Caco-2 (cell line): ENCODE data around the gene RUNX2. TPM values are rescaled to one million over a fixed set of nuclear protein-coding genes. Genes with fewer than 3 reads are reported as not detected.

ENCODE experiments used
- BruUV-seq: library from RNA; stranded (reverse); fragments of 400-500 nt; replicated peaks from 2 replicates; lab custom pipeline; 2021; lab: Mats Ljungman, UMichigan
- CTCF ChIA-PET: fragments of 300-600 bp; sonication (Branson Sonifier 250); formaldehyde crosslinking; loops from one replicate; lab custom pipeline; 2022; ENCODE audit warnings: antibody characterized with exemption; lab: Charles Lee
- POLR2A ChIA-PET: fragments of 300-600 bp; sonication (Branson Sonifier 250); formaldehyde crosslinking; loops from one replicate; lab custom pipeline; 2022; ENCODE audit warnings: antibody characterized with exemption; lab: Charles Lee
- DNase-seq, 2 experiments: peaks; one replicate each; pipeline versions ENCODE4 v3.0.0 to v3.0.0-alpha.2; 2020 to 2022
- H3K27me3 ChIP-seq: replicated peaks from 2 replicates; pipeline ENCODE4 v1.6.0; 2011; ENCODE audit warnings: low read length; ENCODE audit not compliant: control insufficient read depth, insufficient read depth
- H3K36me3 ChIP-seq: 2 replicates; pipeline ENCODE4 v1.5.1; 2011; ENCODE audit warnings: low read length; ENCODE audit not compliant: control insufficient read depth, insufficient read depth
- H3K4me1 ChIP-seq: fragments of 250-450 bp; sonication (Bioruptor Pico); 2 replicates; pipeline ENCODE4 v1.5.1; 2020; ENCODE audit warnings: mild to moderate bottlenecking
- H3K4me3 ChIP-seq: 2 replicates; pipeline ENCODE4 v1.5.1; 2011; ENCODE audit warnings: low read depth, mild to moderate bottlenecking, control low read depth, low read length
- H3K9me3 ChIP-seq: fragments of 250-450 bp; sonication (Bioruptor Pico); 2 replicates; pipeline ENCODE4 v1.5.1; 2020; ENCODE audit warnings: mild to moderate bottlenecking, moderate library complexity
- H3K27ac Mint-ChIP-seq: one replicate; pipeline ENCODE4 v1.8.0; 2022; ENCODE audit warnings: mixed read lengths; ENCODE audit not compliant: unreplicated experiment
- H3K27me3 Mint-ChIP-seq: one replicate; pipeline ENCODE4 v1.8.0; 2022; ENCODE audit warnings: mixed read lengths; ENCODE audit not compliant: insufficient read depth, unreplicated experiment
- H3K36me3 Mint-ChIP-seq: one replicate; pipeline ENCODE4 v1.8.0; 2022; ENCODE audit warnings: mild to moderate bottlenecking, mixed read lengths; ENCODE audit not compliant: insufficient read depth, unreplicated experiment
- H3K4me1 Mint-ChIP-seq: one replicate; pipeline ENCODE4 v1.8.0; 2022; ENCODE audit warnings: low read depth, mixed read lengths; ENCODE audit not compliant: unreplicated experiment
- H3K4me3 Mint-ChIP-seq: one replicate; pipeline ENCODE4 v1.8.0; 2022; ENCODE audit warnings: mild to moderate bottlenecking, moderate library complexity, mixed read lengths; ENCODE audit not compliant: unreplicated experiment
- H3K9me3 Mint-ChIP-seq: one replicate; pipeline ENCODE4 v1.8.0; 2022; ENCODE audit warnings: mixed read lengths; ENCODE audit not compliant: unreplicated experiment
- intact Hi-C: fragments of 100-400 bp; cut with micrococcal nuclease; formaldehyde crosslinking; loops from one replicate; pipeline ENCODE4 v1.10.0; 2022; ENCODE audit not compliant: unreplicated experiment
- total RNA-seq: library from RNA; stranded (reverse); gene quantifications from 2 replicates; pipeline ENCODE4 v1.2.3, GENCODE V29; 2022
- TF ChIP-seq, protein P1 (sequence below), 2 experiments: fragments of 200-600 bp in 1 of 2; IDR thresholded peaks; 1 replicate in 1 of 2; 2 replicates in 1 of 2; pipeline versions ENCODE4 v1.5.1 to v1.8.0; 2011 to 2022; ENCODE audit warnings: antibody characterized with exemption in 1 of 2, control low read depth in 1 of 2, inconsistent platforms in 1 of 2, low read depth in 1 of 2, low read length in 1 of 2, mild to moderate bottlenecking in 1 of 2, moderate library complexity in 1 of 2; ENCODE audit not compliant: insufficient read depth in 1 of 2, severe bottlenecking in 1 of 2, unreplicated experiment in 1 of 2

RUNX2 gene
- total RNA-seq, 1 experiment from 2014 or later, result not detected

DNA sequence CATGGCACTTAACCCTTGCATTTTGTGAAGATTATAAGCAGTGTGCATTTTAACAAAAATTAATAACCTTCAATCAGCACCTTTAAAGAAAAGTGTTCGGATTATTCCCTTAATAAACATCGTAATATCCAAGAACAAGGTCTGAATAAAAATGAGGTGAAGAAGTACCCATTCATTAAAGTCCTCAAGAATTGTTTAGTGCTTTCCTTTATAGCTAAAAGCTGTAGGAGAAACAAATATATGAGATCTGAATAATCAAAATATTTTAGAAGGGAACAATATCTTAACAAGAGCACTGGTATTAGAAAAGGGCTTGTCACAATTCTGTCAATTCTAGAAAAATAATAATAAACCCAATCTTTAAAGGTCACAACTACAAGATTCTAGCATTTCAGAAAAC is 217.3 kb downstream of the RUNX2 start:
- H3K9me3 ChIP-seq, result no peaks in the 10 kb centered on the region
- Mint-ChIP-seq H3K4me3 (no peak overlapping the region), H3K27ac (no peak overlapping the region), H3K4me1 (no peaks in the 10 kb centered on the region), H3K9me3 (no peaks in the 10 kb centered on the region), H3K36me3 (no peaks in the 10 kb centered on the region), H3K27me3 (no peaks in the 10 kb centered on the region)
- H3K36me3 ChIP-seq, result no peaks in the 10 kb centered on the region
- intact Hi-C loops, result no loop called here
- BruUV-seq, result no TSS peak
- TF ChIP-seq, protein P1, sequence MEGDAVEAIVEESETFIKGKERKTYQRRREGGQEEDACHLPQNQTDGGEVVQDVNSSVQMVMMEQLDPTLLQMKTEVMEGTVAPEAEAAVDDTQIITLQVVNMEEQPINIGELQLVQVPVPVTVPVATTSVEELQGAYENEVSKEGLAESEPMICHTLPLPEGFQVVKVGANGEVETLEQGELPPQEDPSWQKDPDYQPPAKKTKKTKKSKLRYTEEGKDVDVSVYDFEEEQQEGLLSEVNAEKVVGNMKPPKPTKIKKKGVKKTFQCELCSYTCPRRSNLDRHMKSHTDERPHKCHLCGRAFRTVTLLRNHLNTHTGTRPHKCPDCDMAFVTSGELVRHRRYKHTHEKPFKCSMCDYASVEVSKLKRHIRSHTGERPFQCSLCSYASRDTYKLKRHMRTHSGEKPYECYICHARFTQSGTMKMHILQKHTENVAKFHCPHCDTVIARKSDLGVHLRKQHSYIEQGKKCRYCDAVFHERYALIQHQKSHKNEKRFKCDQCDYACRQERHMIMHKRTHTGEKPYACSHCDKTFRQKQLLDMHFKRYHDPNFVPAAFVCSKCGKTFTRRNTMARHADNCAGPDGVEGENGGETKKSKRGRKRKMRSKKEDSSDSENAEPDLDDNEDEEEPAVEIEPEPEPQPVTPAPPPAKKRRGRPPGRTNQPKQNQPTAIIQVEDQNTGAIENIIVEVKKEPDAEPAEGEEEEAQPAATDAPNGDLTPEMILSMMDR (IDR thresholded peaks at IDR 0.05; ENCODE audit: insufficient read depth in 1 of 2, low read depth in 1 of 2, low read length in 1 of 2, severe bottlenecking in 1 of 2, unreplicated experiment in 1 of 2), result no peak
- no peak for DNase-seq
- no peaks in the 10 kb centered on the region for H3K27me3 ChIP-seq
- H3K4me1 ChIP-seq, result no peaks in the 10 kb centered on the region
- POLR2A ChIA-PET, result no interaction called here
- CTCF ChIA-PET, result interaction anchor here (1.1 kb wide), 1 partner anchor 169 kb away, joined by 3 read pairs; no protein-coding TSS in a partner anchor
- H3K4me3 ChIP-seq, result no peak overlapping the region

- Histone ChIP-seq H3K9me3 (no peaks in the 10 kb centered on the region), H3K4me3 (no peak overlapping the region), H3K36me3 (no peaks in the 10 kb centered on the region), H3K4me1 (no peaks in the 10 kb centered on the region), H3K27me3 (no peaks in the 10 kb centered on the region)
- Mint-ChIP-seq H3K36me3 (no peaks in the 10 kb centered on the region), H3K27ac (no peak overlapping the region), H3K9me3 (no peaks in the 10 kb centered on the region), H3K4me3 (no peak overlapping the region), H3K27me3 (no peaks in the 10 kb centered on the region), H3K4me1 (no peaks in the 10 kb centered on the region)
- BruUV-seq, result no TSS peak
- intact Hi-C loops, result no loop called here
- TF ChIP-seq, protein P1 (IDR thresholded peaks at IDR 0.05; ENCODE audit: insufficient read depth in 1 of 2, low read depth in 1 of 2, low read length in 1 of 2, severe bottlenecking in 1 of 2, unreplicated experiment in 1 of 2), result no peak
- ChIA-PET POLR2A (no interaction called here), CTCF (no interaction called here)
- no peak for DNase-seq
Measured at GRCh38 chr6:45548657-45549515, 220.8 kb downstream of the RUNX2 start.

GRCh38 chr6:45552536-45552935 is 224.4 kb downstream of the RUNX2 start:
- Histone ChIP-seq H3K4me3 (no peak overlapping the region), H3K9me3 (no peaks in the 10 kb centered on the region), H3K4me1 (0 out of 2 replicates have a peak, but pooled peaks cover 6% of the 10 kb centered on the region), H3K36me3 (no peaks in the 10 kb centered on the region), H3K27me3 (no peaks in the 10 kb centered on the region)
- ChIA-PET POLR2A (no interaction called here), CTCF (no interaction called here)
- BruUV-seq, result no TSS peak
- peaks cover 13% of the 10 kb centered on the region for H3K4me1 Mint-ChIP-seq
- no peaks in the 10 kb centered on the region for H3K36me3 Mint-ChIP-seq
- TF ChIP-seq, protein P1 (IDR thresholded peaks at IDR 0.05; ENCODE audit: insufficient read depth in 1 of 2, low read depth in 1 of 2, low read length in 1 of 2, severe bottlenecking in 1 of 2, unreplicated experiment in 1 of 2), result no peak
- H3K9me3 Mint-ChIP-seq, result no peaks in the 10 kb centered on the region
- no peak overlapping the region for H3K27ac Mint-ChIP-seq
- no peaks in the 10 kb centered on the region for H3K27me3 Mint-ChIP-seq
- no peak for DNase-seq
- no peak overlapping the region for H3K4me3 Mint-ChIP-seq
- intact Hi-C loops, result no loop called here
